PC-9 (cell line): ENCODE measurements around the gene SGSH.

Source experiments
- CTCF ChIP-seq: fragments of 200-600 bp; sonication (generic); conservative IDR thresholded peaks from 2 replicates; pipeline ENCODE4 v1.6.1; 2017; ENCODE audit warnings: mixed run types, antibody characterized with exemption, mild to moderate bottlenecking, moderate library complexity
- EZH2 ChIP-seq: fragments of 200-600 bp; sonication (generic); IDR thresholded peaks from 2 replicates; pipeline ENCODE4 v1.8.0; 2017; ENCODE audit warnings: antibody characterized with exemption, low read depth

GRCh38 chr17:80224683-80225082 lies 4.5 kb upstream of the SGSH start:
- no peak for TF ChIP-seq CTCF
- no peak for TF ChIP-seq EZH2
